ENCODE data around the gene PSMD5.

DNA sequence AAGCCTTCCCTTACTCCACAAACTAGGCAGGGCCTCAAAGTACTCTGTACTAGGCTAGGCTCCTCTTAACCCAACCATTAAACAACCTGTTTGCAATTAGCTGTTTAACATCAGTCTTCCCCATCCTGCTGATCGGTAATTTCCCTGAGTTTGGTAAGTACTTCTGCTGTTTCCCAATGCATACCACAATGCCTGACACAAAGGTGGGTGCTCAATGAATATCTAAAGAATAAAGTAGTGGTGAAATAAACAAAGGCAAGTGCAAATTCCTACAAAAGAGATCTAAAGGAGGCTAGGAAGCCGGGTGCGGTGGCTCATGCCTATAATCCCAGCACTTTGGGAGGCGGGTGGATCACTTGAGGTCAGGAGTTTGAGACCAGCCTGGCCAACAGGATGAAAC is 74.5 kb downstream of the PSMD5 start:
- TF ChIP-seq, protein P1, sequence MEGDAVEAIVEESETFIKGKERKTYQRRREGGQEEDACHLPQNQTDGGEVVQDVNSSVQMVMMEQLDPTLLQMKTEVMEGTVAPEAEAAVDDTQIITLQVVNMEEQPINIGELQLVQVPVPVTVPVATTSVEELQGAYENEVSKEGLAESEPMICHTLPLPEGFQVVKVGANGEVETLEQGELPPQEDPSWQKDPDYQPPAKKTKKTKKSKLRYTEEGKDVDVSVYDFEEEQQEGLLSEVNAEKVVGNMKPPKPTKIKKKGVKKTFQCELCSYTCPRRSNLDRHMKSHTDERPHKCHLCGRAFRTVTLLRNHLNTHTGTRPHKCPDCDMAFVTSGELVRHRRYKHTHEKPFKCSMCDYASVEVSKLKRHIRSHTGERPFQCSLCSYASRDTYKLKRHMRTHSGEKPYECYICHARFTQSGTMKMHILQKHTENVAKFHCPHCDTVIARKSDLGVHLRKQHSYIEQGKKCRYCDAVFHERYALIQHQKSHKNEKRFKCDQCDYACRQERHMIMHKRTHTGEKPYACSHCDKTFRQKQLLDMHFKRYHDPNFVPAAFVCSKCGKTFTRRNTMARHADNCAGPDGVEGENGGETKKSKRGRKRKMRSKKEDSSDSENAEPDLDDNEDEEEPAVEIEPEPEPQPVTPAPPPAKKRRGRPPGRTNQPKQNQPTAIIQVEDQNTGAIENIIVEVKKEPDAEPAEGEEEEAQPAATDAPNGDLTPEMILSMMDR (IDR thresholded peaks at IDR 0.05), result no peak
- TF ChIP-seq POLR2AphosphoS5 (IDR thresholded peaks at IDR 0.05; ENCODE audit: low read depth, low read length), result no peak
